T follicular helper cell (primary cell): ENCODE results near the gene DGKQ.

ENCODE experiments used
- DNase-seq: peaks from one replicate; pipeline ENCODE4 v3.0.0-alpha.2; 2020; ENCODE audit warnings: low read depth

DGKQ gene

GRCh38 chr4:995311-996026 is 22.1 kb upstream of the DGKQ start:
- no peak for DNase-seq

- DNase-seq = no peak
Measured at GRCh38 chr4:993111-994029, 20.0 kb upstream of the DGKQ start, which contains the start of gene SLC26A1. Gene SLC26A1, minus strand, starts transcription at chr4:993404. Its CDS starts 1,701 bp downstream, at chr4:991703.

GRCh38 chr4:992297-993110 is 19.1 kb upstream of the DGKQ start:
- DNase-seq = no peak

- no peak for DNase-seq
Measured at GRCh38 chr4:991451-992296, 18.3 kb upstream of the DGKQ start.

GRCh38 chr4:990746-991367 is 17.5 kb upstream of the DGKQ start:
- no peak for DNase-seq

- DNase-seq = no peak
Measured at GRCh38 chr4:989722-990471, 16.5 kb upstream of the DGKQ start.

- DNase-seq = no peak
Measured at GRCh38 chr4:988726-989721, 15.7 kb upstream of the DGKQ start.

GRCh38 chr4:987624-988513 is 14.5 kb upstream of the DGKQ start:
- no peak for DNase-seq

GRCh38 chr4:986879-987623 is 13.7 kb upstream of the DGKQ start, which contains the start of gene IDUA:
Gene IDUA, plus strand, starts transcription at chr4:987044. Its CDS starts 41 bp downstream, at chr4:987085.
- DNase-seq = peak; percentile 79

GRCh38 chr4:986428-986878 is 13.1 kb upstream of the DGKQ start:
- no peak for DNase-seq

- DNase-seq = peak; percentile 56
Measured at GRCh38 chr4:985123-985830, 11.9 kb upstream of the DGKQ start.

GRCh38 chr4:984336-985054 is 11.1 kb upstream of the DGKQ start:
- no peak for DNase-seq

GRCh38 chr4:982814-983213 is 9.4 kb upstream of the DGKQ start:
- DNase-seq = no peak

GRCh38 chr4:982291-982690 is 8.9 kb upstream of the DGKQ start:
- no peak for DNase-seq

- DNase-seq = no peak
Measured at GRCh38 chr4:978957-979701, 5.8 kb upstream of the DGKQ start.
